K562 (cell line): ENCODE data around the gene ZNF322. TPM values are rescaled to one million over a fixed set of nuclear protein-coding genes. Genes with fewer than 3 reads are reported as not detected.
A peak's percentile ranks its signal among the peaks of the same experiment; 100 is the strongest.

ENCODE experiments used
- ATAC-seq: fragments of 200-7000 bp; cut with Tn5 transposase; 3 replicates; pipeline ENCODE4 v1.9.1; 2020; ENCODE audit warnings: moderate library complexity
- BruUV-seq: library from RNA; stranded (reverse); fragments of 400-500 nt; replicated peaks from 2 replicates; lab custom pipeline; 2021; lab: Mats Ljungman, UMichigan
- CTCF ChIA-PET: fragments of 300-600 bp; formaldehyde crosslinking; extraction: SDS; loops from one replicate; lab custom pipeline; 2021; ENCODE audit warnings: low intra/inter-chr PET ratio; lab: Yijun Ruan, JAX
- POLR2A ChIA-PET: fragments of 300-600, 350-650 bp; sonication (Branson Sonifier 250); formaldehyde crosslinking; extraction: SDS; loops from one replicate; lab custom pipeline; 2021; ENCODE audit warnings: antibody characterized with exemption, inconsistent platforms; lab: Yijun Ruan, JAX
- DNase-seq, 4 experiments: peaks; one replicate each; pipeline versions ENCODE4 v3.0.0 to v3.0.0-alpha.2; 2011 to 2018; ENCODE audit warnings: low spot score in 3 of 4, mixed read lengths in 3 of 4; ENCODE audit errors: extremely low read depth in 1 of 4
- FAIRE-seq: peaks from 2 replicates; lab custom pipeline; 2011; peaks lifted over from hg19 to GRCh38; lab: Jason Lieb, UNC
- H2AFZ ChIP-seq: 2 replicates; pipeline ENCODE4 v1.6.0; 2011; ENCODE audit warnings: low read depth, low read length, control low read depth, inconsistent platforms
- H3K27ac ChIP-seq: fragments of 200-600 bp; 3 replicates; pipeline ENCODE4 v1.8.0; 2011; ENCODE audit warnings: low read depth, mild to moderate bottlenecking, control low read depth, inconsistent platforms, low read length, moderate library complexity, mixed read lengths; ENCODE audit errors: extremely low read depth
- H3K27me3 ChIP-seq, 2 experiments: fragments of 300-600 bp in 1 of 2; 2 replicates in 1 of 2; 3 replicates in 1 of 2; pipeline versions ENCODE4 v1.6.0 to v1.8.0; 2011; ENCODE audit warnings: inconsistent platforms in 2 of 2, low read length in 2 of 2, mild to moderate bottlenecking in 1 of 2, mixed read lengths in 1 of 2, moderate library complexity in 1 of 2; ENCODE audit not compliant: control insufficient read depth in 2 of 2, insufficient read depth in 2 of 2
- H3K36me3 ChIP-seq: fragments of 300-600 bp; 3 replicates; pipeline ENCODE4 v1.8.0; 2011; ENCODE audit warnings: mild to moderate bottlenecking, low read length, inconsistent platforms; ENCODE audit not compliant: control insufficient read depth, insufficient read depth
- H3K4me1 ChIP-seq, 2 experiments: fragments of 200-600 bp in 1 of 2; replicated peaks in 1 of 2; 2 replicates in 1 of 2; 3 replicates in 1 of 2; pipeline versions ENCODE4 v1.5.1 to v1.8.0; 2011; ENCODE audit warnings: inconsistent platforms in 2 of 2, low read length in 2 of 2, mild to moderate bottlenecking in 1 of 2, mixed read lengths in 1 of 2, moderate library complexity in 1 of 2; ENCODE audit not compliant: control insufficient read depth in 2 of 2, insufficient read depth in 2 of 2
- H3K4me2 ChIP-seq: 2 replicates; pipeline ENCODE4 v1.6.1; 2011; ENCODE audit warnings: low read length, control low read depth, inconsistent platforms, mixed read lengths; ENCODE audit not compliant: insufficient read depth
- H3K4me3 ChIP-seq: fragments of 200-600 bp; sonication (generic), shearing (Covaris generic); 2 replicates; pipeline ENCODE4 v1.5.1; 2016; ENCODE audit warnings: control low read depth, inconsistent platforms
- H3K79me2 ChIP-seq: fragments of 200-600 bp; 3 replicates; pipeline ENCODE4 v1.8.0; 2011; ENCODE audit warnings: low read length, inconsistent platforms; ENCODE audit not compliant: control insufficient read depth, insufficient read depth
- H3K9ac ChIP-seq, 2 experiments: 2 replicates each; pipeline versions ENCODE4 v1.6.0 to v1.6.1; 2011; ENCODE audit warnings: low read depth in 2 of 2, low read length in 2 of 2, control low read depth in 1 of 2, inconsistent platforms in 1 of 2, mild to moderate bottlenecking in 1 of 2, mixed read lengths in 1 of 2; ENCODE audit not compliant: insufficient read depth in 1 of 2
- H3K9me1 ChIP-seq: one replicate; pipeline ENCODE4 v1.6.0; 2011; ENCODE audit warnings: inconsistent platforms, mild to moderate bottlenecking, low read length, moderate library complexity; ENCODE audit not compliant: control insufficient read depth, insufficient read depth
- H3K9me3 ChIP-seq: replicated peaks from 2 replicates; pipeline ENCODE4 v1.5.1; 2011; ENCODE audit warnings: low read depth, low read length, inconsistent platforms; ENCODE audit not compliant: control insufficient read depth, insufficient read depth
- H4K20me1 ChIP-seq: replicated peaks from 2 replicates; pipeline ENCODE4 v1.6.1; 2011; ENCODE audit warnings: low read length, inconsistent platforms, mixed read lengths; ENCODE audit not compliant: control insufficient read depth, insufficient read depth
- ASH1L ChIP-seq: fragments of 450-650 bp; IDR thresholded peaks from 2 replicates; pipeline ENCODE4 v1.6.1; 2018; ENCODE audit warnings: borderline replicate concordance, mild to moderate bottlenecking, low read depth; ENCODE audit not compliant: partially characterized antibody
- ATF3 ChIP-seq, 2 experiments: fragments of 450-650 bp in 1 of 2; sonication (generic) in 1 of 2; formaldehyde crosslinking in 1 of 2; IDR thresholded peaks in 1 of 2; conservative IDR thresholded peaks in 1 of 2; 2 replicates each; pipeline versions ENCODE4 v1.6.1 to v1.8.1; 2016 to 2023; ENCODE audit warnings: mild to moderate bottlenecking in 2 of 2, moderate library complexity in 2 of 2, inconsistent platforms in 1 of 2, missing genetic modification reagents in 1 of 2
- BHLHE40 ChIP-seq: IDR thresholded peaks from 2 replicates; pipeline ENCODE4 v1.6.1; 2011; ENCODE audit warnings: low read length, improper control_type of control experiment
- CSDE1 ChIP-seq, 2 experiments: fragments of 450-650 bp; IDR thresholded peaks; 2 replicates each; pipeline ENCODE4 v1.6.1; 2016; ENCODE audit warnings: mild to moderate bottlenecking in 1 of 2
- FIP1L1 ChIP-seq: fragments of 200-400 bp; formaldehyde crosslinking; IDR thresholded peaks from 2 replicates; pipeline ENCODE4 v1.6.1; 2018; ENCODE audit warnings: mild to moderate bottlenecking, low read depth, low read length; ENCODE audit not compliant: poor library complexity, severe bottlenecking
- FOSL1 ChIP-seq: fragments of 200-800 bp; sonication (Bioruptor generic); conservative IDR thresholded peaks from 2 replicates; pipeline ENCODE4 v1.6.1; 2016; ENCODE audit warnings: missing genetic modification characterization, missing compliant biosample characterization
- HNRNPL ChIP-seq: fragments of 200-400 bp; formaldehyde crosslinking; IDR thresholded peaks from 2 replicates; pipeline ENCODE4 v1.6.1; 2017; ENCODE audit warnings: low read depth, mild to moderate bottlenecking, low read length
- L3MBTL2 ChIP-seq: fragments of 450-650 bp; IDR thresholded peaks from 2 replicates; pipeline ENCODE4 v1.6.1; 2016; ENCODE audit warnings: mild to moderate bottlenecking, moderate library complexity
- MAX ChIP-seq: sonication (generic); formaldehyde crosslinking; IDR thresholded peaks from 2 replicates; pipeline ENCODE4 v1.9.0; 2022; ENCODE audit warnings: mild to moderate bottlenecking, missing genetic modification reagents
- MBD1 ChIP-seq: fragments of 250-450 bp; sonication (Bioruptor Pico); IDR thresholded peaks from 2 replicates; pipeline ENCODE4 v1.8.0; 2022; ENCODE audit warnings: inconsistent platforms
- NR2C2 ChIP-seq, 2 experiments: fragments of 200-800 bp in 1 of 2; sonication (Bioruptor generic) in 1 of 2; sonication (generic) in 1 of 2; formaldehyde crosslinking in 1 of 2; IDR thresholded peaks; 2 replicates each; pipeline versions ENCODE4 v1.6.1 to v1.8.0; 2016 to 2022; ENCODE audit warnings: mild to moderate bottlenecking in 1 of 2, missing compliant biosample characterization in 1 of 2, missing genetic modification characterization in 1 of 2, missing genetic modification reagents in 1 of 2
- RBFOX2 ChIP-seq: fragments of 200-400 bp; formaldehyde crosslinking; IDR thresholded peaks from 2 replicates; pipeline ENCODE4 v1.6.1; 2017; ENCODE audit warnings: low read depth, mild to moderate bottlenecking, low read length, moderate library complexity
- ZBTB12 ChIP-seq: fragments of 250-450 bp; sonication (Bioruptor Pico); IDR thresholded peaks from 2 replicates; pipeline ENCODE4 v1.4.0; 2020
- ZNF134 ChIP-seq: fragments of 250-450 bp; sonication (Bioruptor Pico); conservative IDR thresholded peaks from 2 replicates; pipeline ENCODE4 v1.4.0; 2020
- ZNF696 ChIP-seq: fragments of 250-450 bp; sonication (Bioruptor Pico); conservative IDR thresholded peaks from 2 replicates; pipeline ENCODE4 v1.4.0; 2020; ENCODE audit warnings: mild to moderate bottlenecking, moderate library complexity
- WGBS: fragments of 100-300 bp; shearing (Covaris generic); methylation state at CpG from one replicate; pipeline ENCODE4 v1.1.6; 2016; ENCODE audit warnings: low coverage, mixed read lengths; ENCODE audit not compliant: insufficient coverage; ENCODE audit errors: missing lambda C conversion rate; 5-methylcytosine and 5-hydroxymethylcytosine counted together
- in situ Hi-C: fragments of 300-500 bp; cut with MboI; formaldehyde crosslinking; loops from 4 replicates; pipeline ENCODE4 v1.15.0; 2018; ENCODE audit warnings: inconsistent platforms, mixed read lengths
- intact Hi-C: fragments of 100-400 bp; cut with micrococcal nuclease; formaldehyde crosslinking; loops from 2 replicates; pipeline ENCODE4 v1.14.2; 2022
- polyA plus RNA-seq, 8 experiments: library from polyadenylated mRNA; depleted of rRNA in 4 of 8; stranded (reverse) in 5 of 8; unstranded in 3 of 8; fragments of >200 nt; fragmentation: Nextera tagmentation in 2 of 8; fragmentation: Illumina TruSeq in 1 of 8; extraction: Ambion mirVana in 2 of 8; extraction: Trizol in 1 of 8; gene quantifications; 2 replicates each; pipeline versions ENCODE4 v1.2.1 to v1.2.3, GENCODE V29; 2011 to 2014; ENCODE audit warnings: inconsistent platforms in 1 of 8, missing spikeins in 1 of 8
- total RNA-seq, 7 experiments: library from RNA; depleted of rRNA in 6 of 7; stranded (reverse); fragments of >200 nt in 6 of 7; fragmentation: Illumina TruSeq in 2 of 7; extraction: Trizol in 2 of 7; gene quantifications; 2 replicates each; pipeline versions ENCODE4 v1.2.1 to v1.2.3, GENCODE V29; 2011 to 2021; ENCODE audit warnings: low replicate concordance in 1 of 7
- TF ChIP-seq, protein P1 (sequence below): sonication (generic); formaldehyde crosslinking; IDR thresholded peaks from 2 replicates; pipeline ENCODE4 v1.9.0; 2022; ENCODE audit warnings: mild to moderate bottlenecking, missing genetic modification reagents

The ZNF322 gene
- total and polyA plus RNA-seq, 9 of the 15 experiments (the other 6 are each of a cell fraction or from before 2014, with no cell fraction given), result 4.7 to 31.2 (median 18.7) TPM

DNA sequence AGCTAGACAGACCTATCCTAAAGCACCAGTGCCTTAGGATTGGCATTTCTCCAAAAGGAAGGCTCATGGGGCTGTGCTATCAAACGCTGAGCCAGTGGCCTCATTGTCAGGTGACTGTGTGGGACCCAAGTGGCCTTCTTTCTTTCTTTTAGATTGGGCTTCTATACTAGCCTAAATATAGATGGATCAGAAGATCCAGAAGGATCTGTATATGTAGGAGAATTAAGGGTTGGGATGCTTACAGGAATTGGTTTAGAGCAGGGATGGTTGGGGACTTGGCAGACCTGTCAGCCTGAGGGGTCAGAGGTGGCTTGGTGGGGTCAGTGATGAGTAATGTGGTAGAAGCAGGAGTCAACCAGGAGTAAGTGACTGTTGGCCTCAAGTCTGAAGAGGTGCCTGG lies 47.9 kb downstream of the ZNF322 start:
- DNase-seq (peak in 1 of 4 experiments; percentile 47), ATAC-seq (peak; percentile 25; the same call in 1 of the 3 replicates), FAIRE-seq (no peak)
- POLR2A ChIA-PET, result interaction anchor here (0.7 to 1.6 kb wide), 4 partner anchors 9 to 1580 kb away, joined by 3 read pairs; no protein-coding TSS in a partner anchor
- Histone ChIP-seq H3K9me3 (0 out of 2 replicates have a peak, but pooled peaks cover 2% of the 10 kb centered on the region), H3K4me1 (peaks cover 8 to 10% of the 10 kb centered on the region in 2 experiments; a peak in 3 of 5 replicates), H3K27ac (no peak overlapping the region), H3K27me3 (no peaks in the 10 kb centered on the region), H3K9ac (no peak overlapping the region), H3K4me3 (no peak overlapping the region), H3K4me2 (no peak overlapping the region; the same call in 1 of the 2 replicates), H2AFZ (no peak overlapping the region; the same call in 1 of the 2 replicates), H3K79me2 (no peaks in the 10 kb centered on the region), H4K20me1 (no peaks in the 10 kb centered on the region), H3K9me1 (no peaks in the 10 kb centered on the region), H3K36me3 (no peaks in the 10 kb centered on the region)
- in situ Hi-C loops, result loop anchor here (5.0 kb wide), 1 partner anchor 476 kb away; no protein-coding TSS in a partner anchor
- BruUV-seq, result no TSS peak
- WGBS, result 0% methylated on average over 1 of the region's 1 CpG
- intact Hi-C loops, result no loop called here
- CTCF ChIA-PET, result no interaction called here
- TF ChIP-seq ASH1L (no peak), FIP1L1 (no peak), CSDE1 (IDR thresholded peaks at IDR 0.05) (no peak), ZBTB12 (CRISPR knock-in tag) (no peak), MBD1 (CRISPR knock-in tag) (no peak), ATF3 (IDR thresholded peaks at IDR 0.05) (peak; percentile 50; the same call in 1 of the 2 replicates), ATF3 (CRISPR knock-in tag; conservative IDR thresholded peaks at IDR 0.05) (no peak), HNRNPL (no peak), FOSL1 (tag) (peak; percentile 74), RBFOX2 (no peak), BHLHE40 (0 out of 2 replicates have a peak, but pooled peaks have one; percentile 42), MAX (CRISPR knock-in tag) (no peak), ZNF696 (no peak), NR2C2 (CRISPR knock-in tag; IDR thresholded peaks at IDR 0.05) (no peak), NR2C2 (tag; IDR thresholded peaks at IDR 0.05) (peak; percentile 70; the same call in 1 of the 2 replicates), L3MBTL2 (0 out of 2 replicates have a peak, but pooled peaks have one; percentile 26), ZNF134 (no peak)
- TF ChIP-seq, protein P1, sequence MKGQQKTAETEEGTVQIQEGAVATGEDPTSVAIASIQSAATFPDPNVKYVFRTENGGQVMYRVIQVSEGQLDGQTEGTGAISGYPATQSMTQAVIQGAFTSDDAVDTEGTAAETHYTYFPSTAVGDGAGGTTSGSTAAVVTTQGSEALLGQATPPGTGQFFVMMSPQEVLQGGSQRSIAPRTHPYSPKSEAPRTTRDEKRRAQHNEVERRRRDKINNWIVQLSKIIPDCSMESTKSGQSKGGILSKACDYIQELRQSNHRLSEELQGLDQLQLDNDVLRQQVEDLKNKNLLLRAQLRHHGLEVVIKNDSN (CRISPR knock-in tag), result no peak
